NCI-H1694 (cell line): ENCODE measurements around the gene ATP6V0E2.

Experiments
- DNase-seq: peaks from one replicate; lab custom pipeline; 2025; lab: John Stamatoyannopoulos, UW

ATP6V0E2 gene

DNA sequence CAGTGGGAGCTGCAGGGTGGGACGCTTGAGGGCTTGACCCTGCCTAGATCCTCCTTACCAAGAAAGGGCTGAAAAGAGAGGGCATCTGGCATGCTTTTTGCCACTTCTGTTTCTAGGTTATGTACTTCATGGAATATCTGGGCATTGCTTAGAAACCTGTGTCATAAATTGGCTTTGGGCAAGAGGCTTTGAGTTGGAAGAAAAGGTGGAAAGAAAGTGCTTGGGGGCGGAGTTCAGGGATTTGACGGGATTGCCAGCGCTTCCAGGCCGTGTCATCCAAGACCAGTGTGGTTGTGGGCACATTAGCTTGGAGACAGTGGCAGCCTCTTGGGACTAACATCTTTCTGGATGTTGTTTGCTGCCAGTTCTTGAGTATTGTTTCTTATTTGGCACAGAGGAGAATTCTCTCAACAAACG, 34.8 kb upstream of the ATP6V0E2 start:
- DNase-seq, result no peak

DNA sequence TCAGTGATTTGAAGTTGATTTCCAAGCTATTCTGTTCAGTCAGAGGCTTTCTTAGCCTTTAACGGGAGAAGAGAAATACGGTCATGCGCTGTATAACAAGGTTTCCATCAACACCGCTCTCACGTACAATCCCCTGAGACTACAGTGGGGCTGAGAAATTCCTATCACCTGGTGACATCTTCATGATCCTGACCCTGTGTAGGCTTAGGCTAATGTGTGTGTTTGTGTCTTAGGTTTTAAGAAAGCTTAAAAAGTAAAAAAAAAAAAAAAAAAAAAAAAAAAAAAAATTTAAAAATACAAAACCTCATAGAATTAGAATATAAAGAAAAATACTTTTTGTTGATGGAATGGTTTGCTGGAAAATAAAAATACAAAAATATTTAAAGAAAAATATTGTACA, 33.8 kb upstream of the ATP6V0E2 start:
- no peak for DNase-seq

DNA sequence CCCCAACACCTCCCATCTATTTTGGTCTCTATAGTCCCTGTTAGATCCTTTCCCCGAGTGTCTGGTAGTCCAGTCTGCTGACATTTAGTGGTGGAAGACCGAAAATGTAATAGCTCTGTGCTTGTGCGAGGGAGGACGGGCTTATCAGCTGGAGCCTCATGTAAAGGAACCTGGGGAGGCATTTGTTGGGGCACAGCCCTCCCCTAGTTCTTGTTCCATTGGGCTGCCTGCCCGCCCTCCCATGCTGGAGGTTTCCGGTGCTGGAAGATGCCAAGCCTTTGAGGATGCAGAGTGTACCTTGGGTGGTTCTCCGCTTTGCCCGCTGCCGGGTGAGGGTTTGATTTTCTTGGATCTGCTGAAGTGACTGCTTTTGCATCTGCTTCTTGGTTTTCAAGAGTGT, 30.2 kb upstream of the ATP6V0E2 start:
- DNase-seq, result no peak

DNA sequence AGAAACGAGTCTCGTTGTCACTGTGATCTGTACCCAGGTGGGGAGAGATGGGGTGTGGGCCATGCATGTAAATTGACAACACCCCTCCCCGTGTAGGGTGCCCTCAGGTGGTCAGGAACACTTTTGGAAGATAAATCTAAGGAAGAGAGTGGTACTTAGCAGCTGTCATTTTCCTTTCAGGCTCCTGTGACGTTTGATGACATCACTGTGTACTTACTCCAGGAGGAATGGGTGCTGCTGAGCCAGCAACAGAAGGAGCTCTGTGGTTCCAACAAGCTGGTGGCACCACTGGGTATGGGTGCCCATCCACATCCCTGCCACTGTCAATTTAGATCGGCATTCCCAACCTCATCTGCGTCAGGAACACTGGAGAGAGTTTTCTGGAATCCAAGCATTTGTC, 29.3 kb upstream of the ATP6V0E2 start:
- DNase-seq, result no peak

DNA sequence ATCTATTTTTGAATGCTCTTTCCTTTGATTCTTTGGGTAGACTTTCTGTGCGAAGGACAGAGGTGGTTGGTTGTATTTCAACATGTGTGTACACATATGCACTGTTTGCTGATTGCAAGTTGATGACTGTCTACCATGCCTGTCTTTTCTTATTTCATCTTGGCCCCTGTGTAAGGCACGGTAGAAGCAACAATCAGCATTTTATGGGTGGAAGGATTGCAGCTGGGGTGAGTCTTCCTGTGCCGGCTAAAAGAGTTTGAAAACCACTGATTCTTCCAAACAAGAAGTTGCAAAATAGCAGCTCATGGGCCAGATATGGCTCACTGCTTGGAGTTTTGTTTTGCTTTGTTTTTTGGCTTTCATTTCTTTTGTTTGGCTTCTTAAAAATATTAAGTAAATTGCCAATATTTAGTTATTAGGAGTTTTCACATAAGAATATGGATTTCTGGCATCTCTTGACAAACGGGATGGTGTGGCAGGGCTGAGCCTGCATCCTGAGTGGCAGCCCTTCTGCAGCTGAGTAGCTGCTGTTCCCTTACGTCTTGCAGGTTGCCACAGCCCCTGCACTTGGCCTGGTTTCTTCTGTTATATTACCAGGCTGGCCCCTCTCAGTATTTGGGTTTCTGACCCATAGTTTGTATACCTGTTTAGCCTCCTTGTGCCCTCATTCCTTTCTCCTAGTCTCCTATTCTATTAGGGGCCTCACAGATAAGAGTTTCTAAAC, 28.4 kb upstream of the ATP6V0E2 start:
- no peak for DNase-seq

DNA sequence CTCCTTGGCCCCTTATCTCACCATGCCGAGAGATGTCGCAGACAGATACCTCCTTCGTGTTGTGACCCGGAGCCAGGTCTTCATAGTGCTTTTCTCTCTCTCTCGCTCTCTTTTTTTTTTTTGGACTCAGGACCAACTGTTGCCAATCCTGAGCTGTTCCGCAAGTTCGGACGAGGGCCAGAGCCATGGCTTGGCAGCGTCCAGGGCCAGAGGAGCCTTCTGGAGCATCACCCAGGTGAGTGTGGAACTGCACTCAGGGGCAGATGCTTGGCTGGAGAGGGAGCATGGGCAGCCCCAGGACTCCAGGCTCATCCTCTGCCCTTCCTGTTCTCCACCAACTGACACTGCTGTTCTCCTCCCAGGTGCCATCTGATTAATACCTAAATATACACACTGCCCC, 27.7 kb upstream of the ATP6V0E2 start:
- no peak for DNase-seq

DNA sequence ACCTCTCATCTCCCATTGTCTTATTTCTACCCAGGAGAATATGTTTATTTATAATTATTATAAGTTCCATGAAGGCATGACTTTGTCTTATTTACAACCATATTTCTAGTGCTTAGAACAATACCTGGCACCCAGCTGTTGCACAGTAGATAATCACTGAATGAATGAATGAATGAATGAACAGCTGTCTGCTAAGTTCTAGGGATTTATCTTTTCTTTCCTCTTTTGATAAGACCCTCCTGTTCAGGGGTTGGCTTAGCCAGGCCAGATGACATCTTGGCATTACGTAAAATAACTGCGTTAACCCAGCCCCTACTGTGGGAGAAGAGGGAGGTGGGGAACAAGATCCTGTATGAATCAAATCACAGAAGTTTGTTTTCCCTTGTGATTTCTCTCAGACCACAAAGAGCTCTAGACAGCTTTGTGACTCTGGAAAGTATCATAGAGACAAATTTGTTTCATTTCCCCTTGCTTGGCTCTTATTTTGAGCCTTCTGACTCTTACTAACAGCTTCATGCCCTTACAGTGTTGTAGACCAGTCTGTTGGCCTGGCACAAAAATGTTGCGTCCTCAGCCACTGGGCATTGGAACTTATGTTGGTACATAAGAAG, 27.2 kb upstream of the ATP6V0E2 start:
- DNase-seq, result no peak

DNA sequence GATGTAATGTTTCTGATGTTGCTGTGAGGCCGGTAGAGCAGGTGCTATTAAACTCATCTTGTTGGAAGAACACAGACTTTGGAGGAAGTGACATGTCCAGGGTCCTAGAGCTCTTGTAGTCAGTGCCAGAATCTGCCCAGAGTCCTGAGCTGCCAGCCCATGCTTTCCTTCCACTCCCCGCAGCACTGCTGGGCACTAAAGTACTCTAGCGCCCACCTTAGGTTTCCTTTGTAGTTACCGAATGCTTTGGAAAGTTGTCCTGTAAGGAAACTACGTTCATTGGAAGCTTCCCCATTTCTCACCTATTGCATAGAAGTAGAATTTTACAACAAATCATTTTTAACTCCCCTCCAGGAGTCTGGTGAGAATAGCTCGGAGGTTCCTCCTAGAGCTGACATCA, 24.6 kb upstream of the ATP6V0E2 start:
- DNase-seq, result no peak

DNA sequence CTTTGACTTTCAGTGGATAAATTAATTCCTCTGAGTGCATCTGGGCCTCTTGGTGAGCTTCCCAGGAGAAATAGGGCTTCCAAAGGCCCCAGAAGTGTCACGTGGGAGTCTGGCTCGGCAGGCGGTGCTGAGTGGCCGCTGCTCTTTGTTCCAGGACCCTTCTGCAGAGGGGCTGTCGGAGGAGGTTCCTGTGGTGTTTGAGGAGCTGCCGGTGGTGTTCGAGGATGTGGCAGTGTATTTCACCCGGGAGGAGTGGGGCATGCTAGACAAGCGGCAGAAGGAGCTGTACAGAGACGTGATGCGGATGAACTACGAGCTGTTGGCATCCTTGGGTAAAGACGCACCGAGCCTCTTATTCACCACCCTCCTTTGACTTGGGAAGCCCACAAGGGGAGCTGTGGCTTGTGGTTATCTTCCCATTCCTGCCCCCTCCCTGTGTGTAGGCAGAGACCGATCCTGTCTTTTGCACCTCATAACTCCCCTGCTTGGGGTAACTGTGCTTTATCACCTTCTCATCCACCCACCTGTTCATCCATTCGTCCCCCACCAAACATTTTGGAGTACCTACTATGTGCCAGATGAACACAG, 23.7 kb upstream of the ATP6V0E2 start:
- no peak for DNase-seq

DNA sequence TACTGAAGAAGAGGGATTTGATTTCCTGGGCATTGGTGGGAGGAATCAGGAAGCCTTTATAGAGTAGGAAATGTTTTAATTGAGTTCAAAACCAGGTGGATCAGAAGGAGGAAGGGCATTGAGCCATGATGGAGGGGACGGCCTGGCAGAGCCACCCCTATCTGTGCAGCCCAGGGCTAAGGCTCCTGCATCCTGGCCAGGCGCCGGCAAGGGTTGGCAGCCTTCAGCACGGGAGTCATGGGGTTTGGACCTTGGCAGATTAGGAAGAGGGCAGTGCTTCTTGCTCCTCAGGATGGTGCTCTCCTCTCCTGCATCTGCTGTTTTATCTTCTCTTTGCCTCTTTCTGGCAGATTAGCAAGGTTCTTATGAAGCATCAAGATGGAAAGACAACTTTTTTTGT, 23.1 kb upstream of the ATP6V0E2 start:
- DNase-seq, result no peak

DNA sequence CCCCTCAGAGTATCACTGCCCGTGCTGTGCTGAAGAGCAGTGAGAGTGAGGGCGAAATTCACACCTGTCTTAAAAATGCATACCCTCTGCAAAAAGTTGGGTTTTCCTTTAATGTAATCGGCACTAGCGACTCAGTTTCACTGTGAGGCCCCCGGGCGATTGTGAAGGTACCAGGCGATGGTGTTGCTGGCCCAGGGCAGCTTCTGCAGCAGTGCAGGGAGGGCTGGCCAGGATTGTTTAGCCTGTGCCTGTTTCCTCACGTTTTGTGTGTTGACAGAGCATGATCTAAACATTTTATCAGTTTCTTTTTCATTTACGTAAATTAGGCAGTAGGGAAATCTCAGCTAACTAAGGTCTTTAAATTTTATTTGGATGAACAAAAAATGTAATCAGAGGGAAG, 22.3 kb upstream of the ATP6V0E2 start:
- no peak for DNase-seq

DNA sequence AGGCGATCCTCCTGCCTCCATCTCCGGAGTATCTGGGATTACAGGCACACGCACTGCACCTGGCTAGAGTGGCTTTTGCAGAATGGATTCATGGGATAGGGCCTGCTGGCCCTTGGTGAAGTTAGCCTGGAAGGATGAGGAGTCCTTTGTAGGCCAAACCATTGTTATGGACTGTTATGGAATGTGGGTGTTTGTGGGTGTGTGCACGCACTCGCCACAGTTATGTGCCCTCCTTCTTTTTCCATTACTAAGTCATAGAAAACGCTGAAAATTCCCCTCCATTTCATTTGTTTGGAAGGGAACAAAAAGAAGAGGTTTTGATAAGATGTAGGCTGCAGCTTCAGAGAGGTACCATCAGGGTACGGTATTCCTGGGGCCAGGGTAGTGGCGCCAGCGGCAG, 20.6 kb upstream of the ATP6V0E2 start:
- no peak for DNase-seq

DNA sequence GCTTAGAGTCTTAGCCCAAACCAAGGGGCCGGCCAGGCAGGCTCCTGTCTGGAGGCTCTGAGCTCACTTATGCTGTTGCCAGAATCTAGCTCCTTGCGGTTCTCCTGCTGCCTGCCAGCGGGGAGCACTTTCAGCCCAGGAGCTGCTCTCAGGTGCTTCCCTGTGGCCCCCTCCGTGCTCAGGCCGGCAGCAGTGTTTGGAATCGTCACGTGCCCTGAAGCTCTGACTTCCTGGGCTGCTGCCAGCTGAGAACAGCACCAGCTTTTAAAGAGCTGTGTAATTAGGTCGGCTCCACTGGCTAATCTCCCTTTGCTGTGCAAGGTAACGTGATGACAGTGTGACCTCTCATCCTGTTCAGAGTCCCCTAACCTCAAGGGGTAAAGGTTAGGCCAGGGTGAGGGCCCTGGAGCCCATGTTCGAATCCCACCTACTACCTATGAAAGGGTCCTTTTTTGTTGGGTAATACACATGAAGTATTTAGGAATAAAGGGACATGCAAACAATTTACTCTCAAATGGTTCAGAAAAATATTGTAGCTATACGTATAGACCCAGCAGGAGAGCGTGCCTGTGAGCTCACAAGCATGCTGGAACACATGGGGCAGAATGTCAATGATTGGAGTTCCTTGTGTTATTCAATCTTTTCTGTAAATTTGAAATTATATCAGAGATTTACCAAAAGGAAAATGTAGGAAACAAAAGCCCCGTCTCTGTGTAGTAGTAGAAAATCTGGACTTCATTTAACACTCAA, 19.0 kb upstream of the ATP6V0E2 start:
- peak; percentile 73 for DNase-seq

DNA sequence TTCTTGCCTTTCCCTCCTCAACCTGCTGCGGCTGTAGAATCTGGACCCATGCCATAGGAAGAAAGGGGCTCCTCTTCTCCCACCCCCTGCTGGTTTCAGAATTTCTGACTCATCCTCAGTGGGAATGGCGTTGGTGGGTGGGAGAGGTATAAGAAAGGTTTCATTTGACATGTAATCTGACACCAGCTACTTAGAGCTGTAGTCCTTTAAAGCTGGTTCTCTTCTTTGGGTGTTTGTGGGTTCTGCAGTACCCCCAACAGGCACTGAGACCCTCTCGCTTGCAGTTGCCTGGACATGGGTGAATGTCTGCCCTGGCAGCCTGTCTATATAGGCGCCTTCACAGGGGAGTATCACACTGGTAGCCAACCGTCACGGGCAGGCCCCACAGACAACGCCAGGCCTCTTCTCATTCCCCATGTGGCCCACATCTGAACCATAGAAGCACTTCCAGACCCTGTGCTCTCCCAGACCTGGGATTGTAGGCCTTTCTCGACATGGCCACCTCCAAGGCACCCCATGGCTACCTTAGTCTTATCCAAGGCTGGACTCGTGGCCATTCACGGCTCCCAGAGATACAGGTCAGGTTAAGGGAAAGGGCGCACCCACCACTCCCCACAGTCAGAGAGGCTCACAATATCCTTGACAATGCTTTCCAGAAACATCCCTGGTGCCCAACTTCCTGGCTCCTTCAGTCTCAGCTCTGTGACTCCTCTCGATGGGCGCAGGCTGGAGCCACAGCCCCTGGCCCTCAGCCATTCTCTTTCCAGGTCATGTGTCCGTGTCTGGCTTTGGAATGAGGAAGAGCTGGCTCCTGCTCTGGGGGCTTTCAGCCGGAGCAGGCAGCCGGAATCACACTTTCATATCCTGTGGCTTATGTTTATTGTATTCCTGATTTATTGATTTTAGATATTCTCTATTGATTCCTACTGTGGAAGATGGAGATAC, 18.1 kb upstream of the ATP6V0E2 start:
- no peak for DNase-seq

DNA sequence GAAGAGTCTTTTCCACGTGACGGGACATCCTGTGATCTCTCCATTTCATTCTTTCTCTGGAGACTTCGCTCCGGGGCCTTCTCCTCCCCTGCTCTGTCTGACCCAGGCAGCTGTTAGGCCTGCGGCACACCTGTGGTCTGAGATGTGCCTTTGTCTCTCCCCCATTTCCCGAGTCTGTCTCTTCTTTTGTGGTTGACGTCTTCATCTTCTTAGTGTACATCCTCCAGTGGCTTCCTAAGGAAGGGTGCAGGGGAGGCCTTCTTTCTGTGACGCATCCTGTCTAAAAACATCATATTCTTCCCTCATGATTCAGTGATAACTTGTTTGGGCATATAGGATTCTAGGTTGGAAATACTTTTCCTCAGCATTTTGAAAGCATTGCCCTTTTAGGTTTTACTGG, 17.2 kb upstream of the ATP6V0E2 start:
- no peak for DNase-seq

DNA sequence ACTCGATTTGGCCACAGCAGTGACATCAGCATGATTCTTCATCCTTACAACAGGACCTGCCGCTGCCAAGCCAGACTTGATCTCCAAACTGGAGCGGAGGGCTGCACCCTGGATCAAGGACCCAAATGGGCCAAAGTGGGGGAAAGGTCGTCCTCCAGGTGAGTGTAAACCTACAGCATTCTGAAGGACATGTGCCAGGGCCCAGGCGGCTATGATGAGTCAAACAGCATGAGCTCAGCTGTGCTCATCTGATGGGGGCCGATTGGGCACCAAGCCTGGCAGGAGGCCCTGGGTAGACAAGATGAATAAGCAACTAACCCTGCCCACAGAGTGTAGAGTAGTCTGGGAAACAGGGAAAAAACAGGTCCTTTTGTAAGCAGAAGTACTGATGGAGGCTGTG, 14.4 kb upstream of the ATP6V0E2 start:
- no peak for DNase-seq

DNA sequence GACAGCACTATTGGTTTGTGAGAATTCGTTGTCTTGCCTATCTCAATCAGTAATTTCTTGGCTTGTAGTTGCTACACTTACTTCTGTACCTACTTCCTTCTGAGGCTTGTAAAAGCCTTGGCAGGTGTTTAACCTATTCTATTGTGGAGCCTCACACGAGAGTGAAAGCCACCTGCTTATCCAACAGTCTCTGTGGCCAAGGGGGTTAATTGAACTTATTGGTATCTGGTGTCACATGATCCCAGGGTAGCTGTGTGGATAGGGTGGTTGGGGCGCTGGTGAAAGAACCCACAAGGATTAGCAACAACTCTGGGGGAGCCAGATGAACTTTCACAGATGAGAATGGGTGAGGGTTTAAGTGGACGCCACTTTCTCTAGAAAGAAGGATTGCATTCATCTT, 13.9 kb upstream of the ATP6V0E2 start:
- DNase-seq, result no peak

DNA sequence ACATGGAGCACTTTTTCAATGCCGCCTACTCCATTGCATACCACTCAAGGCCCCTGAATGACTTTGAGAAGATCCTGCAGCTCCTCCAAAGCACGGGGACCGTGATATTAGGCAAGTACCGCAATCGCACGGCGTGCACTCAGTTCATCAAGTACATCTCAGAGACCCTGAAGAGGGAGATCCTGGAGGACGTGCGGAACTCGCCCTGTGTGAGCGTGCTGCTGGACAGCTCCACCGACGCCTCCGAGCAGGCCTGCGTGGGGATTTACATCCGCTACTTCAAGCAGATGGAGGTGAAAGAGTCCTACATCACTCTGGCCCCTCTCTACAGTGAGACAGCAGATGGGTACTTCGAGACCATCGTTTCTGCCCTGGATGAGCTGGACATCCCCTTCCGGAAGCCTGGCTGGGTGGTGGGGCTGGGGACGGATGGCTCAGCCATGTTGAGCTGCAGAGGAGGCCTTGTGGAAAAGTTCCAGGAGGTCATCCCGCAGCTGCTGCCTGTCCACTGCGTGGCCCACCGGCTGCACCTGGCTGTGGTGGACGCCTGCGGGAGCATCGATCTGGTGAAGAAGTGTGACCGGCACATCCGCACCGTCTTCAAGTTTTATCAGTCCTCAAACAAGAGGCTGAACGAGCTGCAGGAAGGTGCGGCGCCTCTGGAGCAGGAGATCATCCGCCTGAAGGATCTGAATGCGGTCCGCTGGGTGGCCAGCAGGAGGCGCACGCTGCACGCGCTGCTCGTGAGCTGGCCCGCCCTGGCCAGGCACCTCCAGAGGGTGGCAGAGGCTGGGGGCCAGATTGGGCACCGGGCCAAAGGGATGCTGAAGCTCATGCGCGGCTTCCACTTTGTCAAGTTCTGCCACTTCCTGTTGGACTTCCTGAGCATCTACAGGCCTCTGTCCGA, 12.7 kb upstream of the ATP6V0E2 start:
- no peak for DNase-seq

DNA sequence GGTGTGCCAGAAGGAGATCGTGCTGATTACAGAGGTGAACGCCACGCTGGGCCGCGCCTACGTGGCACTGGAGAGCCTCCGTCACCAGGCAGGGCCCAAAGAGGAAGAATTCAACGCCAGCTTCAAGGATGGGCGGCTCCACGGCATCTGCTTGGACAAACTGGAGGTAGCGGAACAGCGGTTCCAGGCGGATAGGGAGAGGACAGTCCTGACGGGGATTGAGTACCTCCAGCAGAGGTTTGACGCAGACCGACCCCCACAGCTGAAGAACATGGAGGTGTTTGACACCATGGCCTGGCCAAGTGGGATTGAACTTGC, 12.1 kb upstream of the ATP6V0E2 start:
- DNase-seq, result no peak

DNA sequence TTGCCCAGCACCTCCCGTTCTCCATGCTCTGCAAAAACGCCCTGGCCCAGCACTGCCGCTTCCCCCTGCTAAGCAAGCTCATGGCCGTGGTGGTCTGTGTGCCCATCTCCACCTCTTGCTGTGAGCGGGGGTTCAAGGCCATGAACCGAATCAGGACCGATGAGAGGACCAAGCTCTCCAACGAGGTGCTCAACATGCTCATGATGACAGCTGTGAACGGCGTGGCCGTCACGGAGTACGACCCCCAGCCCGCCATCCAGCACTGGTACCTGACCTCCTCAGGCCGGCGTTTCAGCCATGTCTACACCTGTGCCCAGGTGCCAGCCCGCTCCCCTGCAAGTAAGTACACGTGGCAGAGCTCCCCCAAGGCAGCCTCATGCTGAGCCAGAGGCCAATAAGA, 11.6 kb upstream of the ATP6V0E2 start:
- no peak for DNase-seq

DNA sequence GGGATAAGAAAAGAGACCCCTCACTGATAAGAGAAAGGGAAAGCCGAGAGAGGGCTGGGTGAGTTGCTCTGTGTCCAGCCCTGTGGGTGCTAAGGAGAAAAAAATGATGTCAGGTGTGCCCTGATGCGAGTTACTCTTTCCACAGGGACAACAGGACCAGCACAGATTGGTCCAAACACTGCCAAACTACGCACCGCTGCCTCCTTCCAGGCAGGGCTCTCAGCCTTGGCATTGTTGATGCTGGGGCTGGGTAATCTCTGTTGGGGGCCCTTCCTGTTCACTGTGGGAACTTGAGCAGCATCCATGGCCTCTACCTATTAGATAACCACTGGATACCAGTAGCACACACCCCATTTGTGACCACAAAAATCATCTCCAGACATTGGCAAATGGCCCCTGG, 10.3 kb upstream of the ATP6V0E2 start:
- DNase-seq, result no peak
